HCT116 (cell line): ENCODE results near the gene PLEKHG3. TPM values are rescaled to one million over a fixed set of nuclear protein-coding genes. Genes with fewer than 3 reads are reported as not detected.

Experiments
- ATAC-seq: fragments of 200-7000 bp; cut with Tn5 transposase; 2 replicates; pipeline ENCODE4 v1.9.1; 2020; ENCODE audit warnings: mild to moderate bottlenecking, moderate library complexity
- BruUV-seq: library from RNA; stranded (reverse); fragments of 400-500 nt; replicated peaks from 2 replicates; lab custom pipeline; 2021; lab: Mats Ljungman, UMichigan
- CTCF ChIA-PET: fragments of 300-600 bp; sonication (Branson Sonifier 250); formaldehyde crosslinking; loops from one replicate; lab custom pipeline; 2021; ENCODE audit warnings: antibody characterized with exemption; lab: Charles Lee
- POLR2A ChIA-PET: fragments of 300-600, 350-600 bp; sonication (Branson Sonifier 250); formaldehyde crosslinking; loops from one replicate; lab custom pipeline; 2021; ENCODE audit warnings: antibody characterized with exemption; lab: Charles Lee
- RAD21 ChIA-PET, 2 experiments: fragments of 300-600 bp; sonication (Branson Sonifier 250); formaldehyde crosslinking; loops; one replicate each; lab custom pipeline; 2023; ENCODE audit warnings: low total read pairs in 2 of 2; ENCODE audit not compliant: uncharacterized antibody in 2 of 2, unreplicated experiment in 2 of 2, low non-redundant PET in 1 of 2; lab: Charles Lee
- DNase-seq: peaks from one replicate; pipeline ENCODE4 v3.0.0-alpha.2; 2010; ENCODE audit warnings: low read depth, low spot score
- H2AFZ ChIP-seq: fragments of 200-600 bp; shearing (Covaris generic), sonication (generic); 2 replicates; pipeline ENCODE4 v1.6.1; 2017; ENCODE audit warnings: low read depth, mixed run types, mixed read lengths, antibody characterized with exemption, low read length; ENCODE audit not compliant: poor library complexity, severe bottlenecking
- H3K27ac ChIP-seq: 2 replicates; pipeline ENCODE4 v1.5.1; 2012; ENCODE audit warnings: low read depth, low read length
- H3K27me3 ChIP-seq: fragments of 200-600 bp; sonication (generic); 2 replicates; pipeline ENCODE4 v1.6.1; 2016; ENCODE audit warnings: mixed run types, low read length, mixed read lengths; ENCODE audit not compliant: insufficient read depth
- H3K36me3 ChIP-seq, 2 experiments: fragments of 200-500 bp in 1 of 2; fragments of 200-600 bp in 1 of 2; sonication (Bioruptor generic) in 1 of 2; sonication (generic) in 1 of 2; 2 replicates each; pipeline versions ENCODE4 v1.5.1 to v1.6.1; 2014 to 2016; ENCODE audit warnings: low read length in 2 of 2, inconsistent platforms in 1 of 2, mixed read lengths in 1 of 2, mixed run types in 1 of 2; ENCODE audit not compliant: insufficient read depth in 2 of 2, control insufficient read depth in 1 of 2
- H3K4me1 ChIP-seq, 2 experiments: fragments of 200-600 bp in 1 of 2; sonication (generic) in 1 of 2; 2 replicates each; pipeline versions ENCODE4 v1.5.1 to v1.6.1; 2012 to 2017; ENCODE audit warnings: low read length in 2 of 2, inconsistent platforms in 1 of 2, mild to moderate bottlenecking in 1 of 2, mixed read lengths in 1 of 2, mixed run types in 1 of 2, moderate library complexity in 1 of 2; ENCODE audit not compliant: insufficient read depth in 2 of 2, control insufficient read depth in 1 of 2
- H3K4me2 ChIP-seq: fragments of 200-600 bp; sonication (generic); 2 replicates; pipeline ENCODE4 v1.6.1; 2017; ENCODE audit warnings: mixed run types, low read length, mixed read lengths
- H3K4me3 ChIP-seq, 2 experiments: fragments of 200-600 bp in 1 of 2; sonication (generic) in 1 of 2; replicated peaks in 1 of 2; 2 replicates each; pipeline ENCODE4 v1.5.1; 2011 to 2016; ENCODE audit warnings: low read length in 2 of 2, control low read depth in 1 of 2, low read depth in 1 of 2, mild to moderate bottlenecking in 1 of 2, mixed read lengths in 1 of 2, mixed run types in 1 of 2
- H3K79me2 ChIP-seq: fragments of 200-600 bp; sonication (generic); 2 replicates; pipeline ENCODE4 v1.6.1; 2017; ENCODE audit warnings: mild to moderate bottlenecking, mixed run types, low read length, moderate library complexity, mixed read lengths; ENCODE audit not compliant: insufficient read depth
- H3K9ac ChIP-seq: fragments of 200-600 bp; sonication (generic); 2 replicates; pipeline ENCODE4 v1.6.1; 2016; ENCODE audit warnings: low read length, mixed read lengths
- H3K9me2 ChIP-seq: fragments of 200-600 bp; sonication (generic), shearing (Covaris generic); 2 replicates; pipeline ENCODE4 v1.6.1; 2017; ENCODE audit warnings: mixed run types, mild to moderate bottlenecking, moderate library complexity; ENCODE audit not compliant: insufficient read depth
- H3K9me3 ChIP-seq, 2 experiments: fragments of 200-500 bp in 1 of 2; fragments of 200-600 bp in 1 of 2; sonication (Bioruptor generic) in 1 of 2; sonication (generic) in 1 of 2; 2 replicates each; pipeline ENCODE4 v1.6.1; 2014 to 2017; ENCODE audit warnings: low read length in 2 of 2, mixed read lengths in 2 of 2, inconsistent platforms in 1 of 2, low read depth in 1 of 2, mild to moderate bottlenecking in 1 of 2, mixed run types in 1 of 2, moderate library complexity in 1 of 2; ENCODE audit not compliant: control insufficient read depth in 1 of 2, insufficient read depth in 1 of 2
- H4K20me1 ChIP-seq: fragments of 200-600 bp; sonication (generic), shearing (Covaris generic); 2 replicates; pipeline ENCODE4 v1.6.1; 2017; ENCODE audit warnings: mixed run types, mild to moderate bottlenecking, moderate library complexity; ENCODE audit not compliant: insufficient read depth
- ATF3 ChIP-seq: IDR thresholded peaks from 2 replicates; pipeline ENCODE4 v1.6.1; 2012
- CTCF ChIP-seq, 3 experiments: fragments of 200-600 bp in 1 of 3; sonication (generic) in 1 of 3; IDR thresholded peaks in 2 of 3; conservative IDR thresholded peaks in 1 of 3; 2 replicates each; pipeline ENCODE4 v1.5.1; 2012 to 2017; ENCODE audit warnings: low read depth in 2 of 3, low read length in 2 of 3, antibody characterized with exemption in 1 of 3, borderline replicate concordance in 1 of 3, control low read depth in 1 of 3, mild to moderate bottlenecking in 1 of 3, mixed read lengths in 1 of 3, mixed run types in 1 of 3, moderate library complexity in 1 of 3; ENCODE audit not compliant: insufficient read depth in 1 of 3
- EGR1 ChIP-seq: IDR thresholded peaks from 2 replicates; pipeline ENCODE4 v1.6.1; 2012; ENCODE audit warnings: low read depth
- ELF1 ChIP-seq: IDR thresholded peaks from 2 replicates; pipeline ENCODE4 v1.6.1; 2012; ENCODE audit warnings: low read depth, borderline replicate concordance
- JUND ChIP-seq: IDR thresholded peaks from 2 replicates; pipeline ENCODE4 v1.6.1; 2012
- POLR2AphosphoS5 ChIP-seq: IDR thresholded peaks from 2 replicates; pipeline ENCODE4 v1.6.1; 2011; ENCODE audit warnings: mild to moderate bottlenecking, low read depth, low read length, moderate library complexity
- SIN3A ChIP-seq: IDR thresholded peaks from 2 replicates; pipeline ENCODE4 v1.6.1; 2012; ENCODE audit warnings: low read depth
- SP1 ChIP-seq: IDR thresholded peaks from 2 replicates; pipeline ENCODE4 v1.6.1; 2012; ENCODE audit warnings: low read depth
- SRF ChIP-seq: IDR thresholded peaks from 2 replicates; pipeline ENCODE4 v1.6.1; 2012; ENCODE audit warnings: low read depth
- TCF7L2 ChIP-seq: IDR thresholded peaks from 2 replicates; pipeline ENCODE4 v1.7.0; 2011; ENCODE audit warnings: borderline replicate concordance, inconsistent platforms; ENCODE audit not compliant: insufficient read depth, insufficient read length; ENCODE audit errors: extremely low read depth
- YY1 ChIP-seq: IDR thresholded peaks from 2 replicates; pipeline ENCODE4 v1.6.1; 2011; ENCODE audit warnings: low read length, low read depth, moderate library complexity, mild to moderate bottlenecking; ENCODE audit not compliant: insufficient replicate concordance; ENCODE audit errors: extremely low read depth
- ZBTB33 ChIP-seq: IDR thresholded peaks from 2 replicates; pipeline ENCODE4 v1.6.1; 2011; ENCODE audit warnings: mild to moderate bottlenecking, low read length, moderate library complexity; ENCODE audit not compliant: insufficient replicate concordance; ENCODE audit errors: extremely low read depth
- ZNF274 ChIP-seq: fragments of 200-500 bp; sonication (Bioruptor generic); IDR thresholded peaks from 2 replicates; pipeline ENCODE4 v1.6.1; 2014; ENCODE audit warnings: mild to moderate bottlenecking, low read depth, low read length, inconsistent platforms
- intact Hi-C: fragments of 100-400 bp; cut with micrococcal nuclease; formaldehyde crosslinking; loops from 2 replicates; pipeline ENCODE4 v1.10.0; 2022
- total RNA-seq: library from RNA; stranded (reverse); gene quantifications from one replicate; pipeline ENCODE4 v1.2.1, GENCODE V29; 2021; ENCODE audit not compliant: unreplicated experiment

Gene PLEKHG3
- total RNA-seq, 1 experiment from 2014 or later, result 55.6 TPM

- Histone ChIP-seq H3K9me3 (no peaks in the 10 kb centered on the region), H3K9me2 (no peaks in the 10 kb centered on the region), H3K4me2 (no peak overlapping the region), H3K4me1 (peaks cover 48 to 55% of the 10 kb centered on the region in 2 experiments), H3K79me2 (peaks cover 98% of the 10 kb centered on the region), H3K4me3 (no peak overlapping the region), H3K27me3 (no peaks in the 10 kb centered on the region), H3K27ac (no peak overlapping the region), H4K20me1 (0 out of 2 replicates have a peak, but pooled peaks cover 5% of the 10 kb centered on the region), H3K9ac (no peak overlapping the region), H2AFZ (no peak overlapping the region), H3K36me3 (peaks cover 0 to 3% of the 10 kb centered on the region in 2 experiments; a peak in 1 of 4 replicates)
- no peak for DNase-seq
- ChIA-PET POLR2A (no interaction called here), RAD21 (no interaction called here), CTCF (no interaction called here)
- intact Hi-C loops, result no loop called here
- ATAC-seq, result no peak
- no TSS peak for BruUV-seq
- TF ChIP-seq SIN3A, result no peak
- TF ChIP-seq ATF3, result no peak
- no peak for TF ChIP-seq SP1
- no peak for TF ChIP-seq YY1
- TF ChIP-seq JUND, result no peak
- no peak for TF ChIP-seq ELF1
- no peak for TF ChIP-seq CTCF (IDR thresholded peaks at IDR 0.05 in 2 of 3, conservative IDR thresholded peaks at IDR 0.05 in 1 of 3; ENCODE audit: borderline replicate concordance in 1 of 3, insufficient read depth in 1 of 3, low read depth in 2 of 3, low read length in 2 of 3)
- TF ChIP-seq EGR1, result no peak
- no peak for TF ChIP-seq SRF
- TF ChIP-seq ZBTB33, result no peak
- TF ChIP-seq TCF7L2, result no peak
- TF ChIP-seq ZNF274, result no peak
- no peak for TF ChIP-seq POLR2AphosphoS5
Measured at GRCh38 chr14:64711039-64711438, 6.8 kb downstream of the PLEKHG3 start.
